ENCODE results near the gene EXOSC1. TPM values are rescaled to one million over a fixed set of nuclear protein-coding genes. Genes with fewer than 3 reads are reported as not detected.
A peak's percentile ranks its signal among the peaks of the same experiment; 100 is the strongest.
"Not testable (repeated sequence)": the region's sequence is repeated elsewhere in the genome, so short reads cannot be mapped to it uniquely, and the experiment has no call there.

EXOSC1 gene
- total RNA-seq, 3 donors from 2014 or later = 27.7 to 37.9 (median 36.7) TPM

DNA sequence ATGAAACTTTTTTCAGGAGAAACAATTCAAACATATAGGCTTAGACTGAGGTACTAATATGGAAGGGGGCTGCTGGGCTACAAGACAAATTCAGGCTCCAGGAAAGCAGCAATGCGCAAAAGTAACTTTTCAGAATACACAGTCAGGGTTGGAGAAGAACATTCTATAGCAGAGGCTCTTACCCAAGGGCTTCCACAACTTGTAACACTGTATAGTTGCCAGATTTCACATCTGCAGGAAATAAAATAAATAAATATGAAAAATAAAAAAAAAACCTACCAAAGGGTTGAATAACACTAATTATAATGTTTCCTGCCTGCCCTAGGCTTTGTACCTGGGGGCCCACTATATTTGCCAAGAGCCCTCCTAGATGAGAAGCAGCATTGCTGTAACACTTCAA lies 38.1 kb upstream of the EXOSC1 start:
- no peaks in the 10 kb centered on the region for H3K4me1 ChIP-seq
- no peak overlapping the region for H3K4me3 ChIP-seq
- intact Hi-C loops (cut with DNase I; ENCODE audit: low total_unique reads) = no loop called here
- no peaks in the 10 kb centered on the region for H3K9me3 ChIP-seq
- H3K36me3 ChIP-seq = no peaks in the 10 kb centered on the region
- H3K27ac ChIP-seq = no peak overlapping the region
- no peak for DNase-seq (ENCODE audit: low spot score in 2 of 2)
- no peaks in the 10 kb centered on the region for H3K27me3 ChIP-seq
- TF ChIP-seq POLR2AphosphoS5 (IDR thresholded peaks at IDR 0.05) (no peak), POLR2A (IDR thresholded peaks at IDR 0.05) (no peak)
- TF ChIP-seq, protein P1, sequence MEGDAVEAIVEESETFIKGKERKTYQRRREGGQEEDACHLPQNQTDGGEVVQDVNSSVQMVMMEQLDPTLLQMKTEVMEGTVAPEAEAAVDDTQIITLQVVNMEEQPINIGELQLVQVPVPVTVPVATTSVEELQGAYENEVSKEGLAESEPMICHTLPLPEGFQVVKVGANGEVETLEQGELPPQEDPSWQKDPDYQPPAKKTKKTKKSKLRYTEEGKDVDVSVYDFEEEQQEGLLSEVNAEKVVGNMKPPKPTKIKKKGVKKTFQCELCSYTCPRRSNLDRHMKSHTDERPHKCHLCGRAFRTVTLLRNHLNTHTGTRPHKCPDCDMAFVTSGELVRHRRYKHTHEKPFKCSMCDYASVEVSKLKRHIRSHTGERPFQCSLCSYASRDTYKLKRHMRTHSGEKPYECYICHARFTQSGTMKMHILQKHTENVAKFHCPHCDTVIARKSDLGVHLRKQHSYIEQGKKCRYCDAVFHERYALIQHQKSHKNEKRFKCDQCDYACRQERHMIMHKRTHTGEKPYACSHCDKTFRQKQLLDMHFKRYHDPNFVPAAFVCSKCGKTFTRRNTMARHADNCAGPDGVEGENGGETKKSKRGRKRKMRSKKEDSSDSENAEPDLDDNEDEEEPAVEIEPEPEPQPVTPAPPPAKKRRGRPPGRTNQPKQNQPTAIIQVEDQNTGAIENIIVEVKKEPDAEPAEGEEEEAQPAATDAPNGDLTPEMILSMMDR (IDR thresholded peaks at IDR 0.05) = no peak

DNA sequence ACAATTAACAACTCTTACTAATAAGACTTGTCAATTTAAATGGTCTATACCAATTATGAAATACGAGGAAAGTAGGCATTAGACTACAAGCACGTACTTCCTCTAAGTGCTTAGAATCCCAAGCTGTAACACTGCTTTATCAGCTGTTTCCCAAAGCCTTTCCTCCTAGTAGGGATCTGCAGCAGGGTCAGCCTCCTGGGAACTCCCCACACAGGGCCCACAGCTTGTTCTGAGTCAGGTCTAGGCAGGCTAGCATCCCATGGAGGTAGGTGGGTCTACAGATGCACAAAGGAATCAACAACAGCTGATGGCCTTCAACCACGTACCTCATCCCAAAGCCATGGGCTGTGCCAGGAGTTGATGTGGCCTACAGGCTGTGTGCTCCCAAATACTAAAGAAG lies 37.7 kb upstream of the EXOSC1 start:
- intact Hi-C loops (cut with DNase I; ENCODE audit: low total_unique reads) = no loop called here
- Histone ChIP-seq H3K9me3 (no peaks in the 10 kb centered on the region), H3K27me3 (no peaks in the 10 kb centered on the region), H3K36me3 (no peaks in the 10 kb centered on the region), H3K4me1 (no peaks in the 10 kb centered on the region), H3K27ac (peak overlapping the region in 1 of 2 donors; percentile 20), H3K4me3 (no peak overlapping the region)
- TF ChIP-seq POLR2A (IDR thresholded peaks at IDR 0.05) (no peak), POLR2AphosphoS5 (IDR thresholded peaks at IDR 0.05) (no peak)
- TF ChIP-seq, protein P1 (IDR thresholded peaks at IDR 0.05) = no peak
- no peak for DNase-seq (ENCODE audit: low spot score in 2 of 2)

DNA sequence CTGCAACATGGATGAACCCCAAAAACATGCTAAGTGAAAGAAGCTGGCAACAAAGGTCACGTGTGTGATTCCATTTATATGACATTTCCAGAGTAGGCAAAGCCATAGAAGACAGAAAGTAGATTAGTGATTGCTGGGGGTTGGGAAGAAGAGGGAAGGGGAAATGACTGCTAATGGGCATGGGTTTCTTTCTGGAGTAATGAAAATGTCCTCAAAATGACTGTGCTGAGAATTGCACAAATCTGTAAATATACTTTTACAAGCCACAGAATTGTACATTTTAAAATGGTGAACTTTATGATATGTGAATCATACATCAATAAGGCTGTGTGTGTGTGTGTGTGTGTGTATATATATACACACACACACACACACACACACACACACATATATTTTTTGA lies 36.6 kb upstream of the EXOSC1 start:
- Histone ChIP-seq H3K27ac (no peak overlapping the region), H3K9me3 (no peaks in the 10 kb centered on the region), H3K4me3 (no peak overlapping the region), H3K36me3 (no peaks in the 10 kb centered on the region), H3K4me1 (no peaks in the 10 kb centered on the region), H3K27me3 (no peaks in the 10 kb centered on the region)
- TF ChIP-seq POLR2A (IDR thresholded peaks at IDR 0.05) (no peak), POLR2AphosphoS5 (IDR thresholded peaks at IDR 0.05) (no peak)
- TF ChIP-seq, protein P1 (IDR thresholded peaks at IDR 0.05) = no peak
- DNase-seq (ENCODE audit: low spot score in 2 of 2) = no peak
- intact Hi-C loops (cut with DNase I; ENCODE audit: low total_unique reads) = no loop called here

DNA sequence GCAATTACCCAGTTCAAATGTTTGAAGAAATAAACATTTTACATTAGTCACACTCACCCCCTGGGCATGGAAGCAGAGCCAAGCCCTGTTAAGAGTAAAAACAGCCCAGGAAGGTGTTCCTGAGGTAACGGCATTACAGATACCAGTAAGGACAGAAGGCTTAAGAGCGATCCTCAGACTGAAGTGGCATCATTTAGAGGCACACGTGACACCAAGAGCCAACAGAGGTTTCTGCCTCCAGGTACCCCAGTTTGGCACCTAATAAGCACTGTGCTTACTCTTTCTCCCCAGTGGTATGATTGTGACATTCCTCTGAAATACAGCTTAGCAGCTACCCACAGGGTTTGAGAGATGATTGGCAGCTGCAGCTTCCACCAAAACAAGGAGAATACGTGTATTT lies 35.3 kb upstream of the EXOSC1 start:
- TF ChIP-seq POLR2A (IDR thresholded peaks at IDR 0.05) = no peak
- TF ChIP-seq POLR2AphosphoS5 (IDR thresholded peaks at IDR 0.05) = no peak
- TF ChIP-seq, protein P1 (IDR thresholded peaks at IDR 0.05) = no peak
- peaks cover 5% of the 10 kb centered on the region for H3K36me3 ChIP-seq
- no peaks in the 10 kb centered on the region for H3K27me3 ChIP-seq
- H3K27ac ChIP-seq = peak overlapping the region; percentile 38 to 52
- intact Hi-C loops (cut with DNase I; ENCODE audit: low total_unique reads) = no loop called here
- H3K9me3 ChIP-seq = no peaks in the 10 kb centered on the region
- no peak overlapping the region for H3K4me3 ChIP-seq
- H3K4me1 ChIP-seq = no peaks in the 10 kb centered on the region
- DNase-seq (ENCODE audit: low spot score in 2 of 2) = no peak

DNA sequence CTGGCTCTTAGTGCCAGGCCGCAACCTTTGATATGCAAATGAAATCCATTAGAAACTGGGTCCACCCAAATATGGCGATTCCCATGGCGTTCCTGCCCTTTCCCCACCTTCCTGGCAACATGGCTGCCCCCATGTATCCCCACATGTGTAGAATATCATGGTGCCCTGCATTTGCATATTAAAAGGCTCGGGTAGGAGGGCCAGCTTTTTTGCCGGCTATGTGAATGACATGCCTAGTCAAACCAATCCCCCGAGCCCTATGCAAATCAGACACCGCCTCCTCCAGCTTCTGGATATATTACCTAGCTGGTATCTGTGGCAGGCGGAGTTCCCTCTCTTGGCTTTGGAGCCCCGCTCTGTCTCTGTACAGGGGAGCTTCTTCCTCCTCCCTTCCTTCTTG lies 34.1 kb upstream of the EXOSC1 start:
- no peak for DNase-seq (ENCODE audit: low spot score in 2 of 2)
- Histone ChIP-seq H3K27me3 (no peaks in the 10 kb centered on the region), H3K4me1 (no peaks in the 10 kb centered on the region), H3K4me3 (no peak overlapping the region), H3K36me3 (peaks cover 5% of the 10 kb centered on the region), H3K9me3 (no peaks in the 10 kb centered on the region), H3K27ac (no peak overlapping the region)
- TF ChIP-seq, protein P1 (IDR thresholded peaks at IDR 0.05) = no peak
- no peak for TF ChIP-seq POLR2AphosphoS5 (IDR thresholded peaks at IDR 0.05)
- TF ChIP-seq POLR2A (IDR thresholded peaks at IDR 0.05) = no peak
- intact Hi-C loops (cut with DNase I; ENCODE audit: low total_unique reads) = loop anchor here (10.0 kb wide), 1 partner anchor 1145 kb away; no protein-coding TSS in a partner anchor

DNA sequence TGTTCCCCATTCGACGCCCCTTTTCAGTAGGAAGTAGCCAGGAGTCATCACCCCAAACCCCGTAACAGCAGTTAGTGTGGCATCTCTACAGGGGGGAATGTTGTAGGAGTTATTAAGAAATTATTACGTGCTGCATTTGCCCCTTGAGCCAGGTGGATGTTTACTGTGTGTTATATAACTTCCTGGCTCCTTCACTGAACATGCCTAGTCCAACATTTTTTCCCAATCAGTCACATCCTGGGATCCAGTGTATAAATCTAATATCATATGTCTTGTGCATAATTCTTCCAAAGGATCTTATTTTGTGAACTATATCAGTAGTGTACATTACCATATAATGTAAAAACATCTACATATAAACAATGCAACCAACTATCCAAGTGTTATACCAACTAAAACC lies 33.6 kb upstream of the EXOSC1 start:
- DNase-seq (ENCODE audit: low spot score in 2 of 2); H3K36me3 ChIP-seq: not testable (repeated sequence)
- intact Hi-C loops (cut with DNase I; ENCODE audit: low total_unique reads) = loop anchor here (10.0 kb wide), 1 partner anchor 1145 kb away; no protein-coding TSS in a partner anchor

More for the DNA sequence above, 33.6 kb upstream of the EXOSC1 start:
- not testable (repeated sequence) for H3K4me3 ChIP-seq, H3K27ac ChIP-seq, H3K4me1 ChIP-seq, H3K9me3 ChIP-seq, H3K27me3 ChIP-seq
